Hematopoietic multipotent progenitor cell treated with erythropoietin and hydrocortisone succinate and interleukin-3 and kit ligand, for 15 days (in vitro differentiated cells): ENCODE data around the gene CD244.
"Not testable (repeated sequence)": the region's sequence is repeated elsewhere in the genome, so short reads cannot be mapped to it uniquely, and the experiment has no call there.

Experiments
- DNase-seq: peaks from one replicate; pipeline ENCODE4 v3.0.0-alpha.2; 2015; ENCODE audit warnings: low spot score

The CD244 gene

GRCh38 chr1:160810486-160810885 lies 52.2 kb downstream of the CD244 start:
- DNase-seq = no peak

GRCh38 chr1:160808289-160808688 lies 54.4 kb downstream of the CD244 start:
- no peak for DNase-seq

- DNase-seq = no peak
Measured at GRCh38 chr1:160807738-160808137, 54.9 kb downstream of the CD244 start.

GRCh38 chr1:160807247-160807646 lies 55.4 kb downstream of the CD244 start:
- DNase-seq = peak; percentile 23

DNA sequence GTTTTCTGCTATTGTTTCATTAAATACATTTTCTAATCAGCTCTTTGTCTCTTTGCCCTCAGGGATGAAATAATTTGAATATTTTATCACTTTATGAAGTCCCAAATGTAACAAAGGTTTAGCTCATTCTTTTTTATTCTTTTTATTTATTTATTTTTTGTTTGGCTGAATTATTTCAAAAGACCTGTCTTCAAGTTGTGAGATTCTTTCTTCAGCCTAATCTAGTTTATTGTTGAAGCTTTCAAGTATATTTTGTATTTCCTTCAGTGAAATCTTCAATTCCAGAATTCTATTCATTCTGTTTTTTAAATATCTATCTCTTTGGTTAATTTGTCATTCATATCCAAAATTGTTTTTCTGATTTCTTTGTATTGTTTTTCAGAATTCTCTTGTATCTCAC lies 55.9 kb downstream of the CD244 start:
- no peak for DNase-seq

DNA sequence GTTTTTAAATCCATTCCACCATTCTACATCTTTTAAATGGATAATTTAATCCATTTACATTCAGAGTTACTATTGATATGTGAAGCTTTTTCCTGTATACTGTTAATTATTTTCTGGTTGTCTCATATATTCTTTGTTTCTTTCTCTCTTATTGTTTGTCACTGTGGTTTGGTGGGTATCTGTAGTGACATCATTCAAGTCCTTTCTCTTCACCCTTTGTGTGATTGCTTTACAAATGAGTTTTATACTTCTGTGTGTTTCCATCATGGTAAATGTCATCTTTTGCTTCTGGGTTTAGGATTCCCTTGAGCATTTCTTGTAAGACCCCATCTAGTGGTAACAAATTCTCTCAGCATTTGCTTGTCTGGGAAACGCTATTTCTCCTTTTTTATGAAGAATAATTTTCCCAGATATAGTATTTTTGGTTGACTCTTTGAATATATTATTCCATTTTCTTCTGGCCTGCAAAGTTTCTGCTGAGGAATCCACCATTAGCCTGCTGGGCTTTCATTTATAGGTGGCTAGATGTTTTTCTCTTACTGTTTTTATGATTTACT lies 56.5 kb downstream of the CD244 start:
- no peak for DNase-seq

DNA sequence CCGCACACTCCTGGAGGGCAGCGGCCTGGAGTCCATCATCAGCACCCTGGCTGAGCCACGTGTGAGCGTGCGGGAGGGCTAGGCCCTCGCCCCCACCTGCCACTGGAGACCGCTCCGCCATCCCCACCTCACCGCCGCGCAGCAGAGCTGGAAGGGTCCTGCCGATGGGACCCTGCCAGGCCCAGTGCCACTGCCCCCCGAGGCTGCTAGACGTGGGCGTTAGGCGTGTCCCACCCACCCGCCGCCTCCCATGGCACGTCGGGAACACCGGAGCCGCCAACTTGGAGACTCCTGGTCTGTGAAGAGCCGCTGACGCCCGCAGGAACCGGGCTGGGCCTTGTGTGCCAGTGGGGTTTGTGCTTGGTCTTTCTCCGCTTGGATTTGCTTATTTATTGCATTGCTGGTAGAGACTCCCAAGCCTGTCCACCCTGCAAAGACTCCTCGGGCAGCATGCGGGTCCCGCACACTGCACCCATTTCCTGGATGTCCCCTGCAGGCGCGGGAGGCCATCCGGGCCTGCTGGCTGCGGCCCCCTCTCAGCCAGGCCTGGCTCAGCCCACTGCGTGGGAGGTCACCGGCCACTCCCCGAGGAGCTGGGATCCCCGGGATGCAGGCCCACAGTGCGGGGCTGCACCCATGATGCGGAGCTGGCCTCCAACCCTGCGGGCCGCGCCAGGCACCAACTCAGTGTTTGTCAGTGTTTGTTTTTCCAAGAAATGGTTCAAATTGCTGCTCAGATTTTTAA lies 60.7 kb downstream of the CD244 start:
- no peak for DNase-seq

- no peak for DNase-seq
Measured at GRCh38 chr1:160800645-160801408, 61.9 kb downstream of the CD244 start.

GRCh38 chr1:160800142-160800541 lies 62.5 kb downstream of the CD244 start:
- no peak for DNase-seq

DNA sequence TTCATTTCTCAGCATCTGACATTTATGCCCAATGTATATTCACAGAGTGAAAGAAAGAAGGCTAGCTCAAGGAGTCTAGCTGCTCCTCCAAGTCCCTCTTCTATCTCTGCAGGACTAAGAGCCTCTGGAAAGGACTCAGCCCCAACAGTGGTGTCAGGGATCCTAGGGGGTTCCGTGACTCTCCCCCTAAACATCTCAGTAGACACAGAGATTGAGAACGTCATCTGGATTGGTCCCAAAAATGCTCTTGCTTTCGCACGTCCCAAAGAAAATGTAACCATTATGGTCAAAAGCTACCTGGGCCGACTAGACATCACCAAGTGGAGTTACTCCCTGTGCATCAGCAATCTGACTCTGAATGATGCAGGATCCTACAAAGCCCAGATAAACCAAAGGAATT lies 63.0 kb downstream of the CD244 start:
- DNase-seq = no peak

- DNase-seq = no peak
Measured at GRCh38 chr1:160798439-160798838, 64.2 kb downstream of the CD244 start.

- no peak for DNase-seq
Measured at GRCh38 chr1:160797861-160798273, 64.8 kb downstream of the CD244 start.

DNA sequence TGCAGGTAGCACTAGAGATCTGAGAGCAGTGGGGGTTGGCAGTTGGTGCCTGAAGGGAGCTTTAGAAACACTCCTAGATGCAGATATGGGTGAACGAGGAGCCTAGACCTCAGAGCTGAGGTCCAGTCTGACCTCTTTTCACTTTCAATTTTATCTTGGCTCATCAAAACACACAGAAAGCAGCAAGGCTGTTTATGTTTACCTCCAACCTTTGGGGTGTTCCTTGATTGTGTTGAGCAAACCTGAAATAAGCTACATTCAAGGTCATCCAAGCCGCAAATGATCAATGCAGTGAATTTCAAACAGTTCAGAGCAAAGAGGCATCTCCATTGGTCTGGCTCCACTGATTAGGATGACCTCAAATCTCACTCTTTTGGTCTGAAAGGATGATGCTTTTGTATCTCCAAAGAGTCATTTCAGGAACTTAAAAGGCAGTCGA lies 65.4 kb downstream of the CD244 start:
- DNase-seq = no peak

- no peak for DNase-seq
Measured at GRCh38 chr1:160795951-160796383, 66.7 kb downstream of the CD244 start, which contains the start of gene LY9. TSS of gene LY9 (plus strand) at chr1:160796174. CDS start at chr1:160796188, 14 bp downstream.

- no peak for DNase-seq
Measured at GRCh38 chr1:160794376-160794775, 68.3 kb downstream of the CD244 start.

DNA sequence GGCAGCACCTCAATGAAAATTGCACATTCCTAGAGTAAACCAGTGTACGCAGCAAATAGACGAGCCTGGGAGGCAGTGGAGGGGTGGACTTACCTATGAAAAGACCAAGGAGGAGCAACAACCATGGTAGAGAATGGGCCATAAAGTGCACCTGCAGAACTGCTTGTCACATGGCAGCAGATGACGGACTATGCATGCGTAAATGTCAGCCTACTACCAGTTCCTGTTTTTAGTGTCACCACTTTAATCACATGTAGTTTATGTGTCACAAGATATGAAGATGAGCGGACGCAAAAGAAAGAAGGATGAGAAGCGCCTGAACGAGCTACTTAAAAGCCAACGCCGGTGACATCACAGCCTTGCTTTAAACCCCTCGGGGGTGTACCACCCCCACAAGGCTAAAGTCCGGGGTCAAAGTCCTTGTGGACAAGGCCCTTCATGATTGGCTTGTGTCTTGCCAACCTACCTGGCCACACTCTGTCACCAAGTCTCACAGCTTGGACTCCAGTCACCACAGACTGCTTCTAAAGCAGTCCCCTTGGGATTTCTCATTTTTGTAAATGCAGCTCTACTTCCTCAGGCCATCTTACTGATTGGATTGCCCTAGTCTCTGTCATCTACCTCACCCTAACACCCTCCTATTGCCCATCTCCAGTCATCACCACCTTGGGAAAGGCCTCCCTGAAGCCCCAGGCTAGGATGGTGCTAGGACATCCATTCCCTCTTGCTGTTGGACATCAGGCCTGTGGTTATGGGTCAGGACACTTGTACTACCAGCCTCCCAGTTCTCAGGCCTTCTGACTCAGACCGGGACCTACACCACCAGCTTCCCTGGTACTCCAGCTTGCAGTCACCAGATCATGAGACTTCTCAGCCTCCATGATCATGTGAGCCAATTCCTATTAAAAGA lies 72.7 kb downstream of the CD244 start:
- DNase-seq = no peak

- DNase-seq = no peak
Measured at GRCh38 chr1:160789051-160789701, 73.5 kb downstream of the CD244 start.

GRCh38 chr1:160782988-160783765 lies 79.5 kb downstream of the CD244 start:
- DNase-seq = not testable (repeated sequence)

DNA sequence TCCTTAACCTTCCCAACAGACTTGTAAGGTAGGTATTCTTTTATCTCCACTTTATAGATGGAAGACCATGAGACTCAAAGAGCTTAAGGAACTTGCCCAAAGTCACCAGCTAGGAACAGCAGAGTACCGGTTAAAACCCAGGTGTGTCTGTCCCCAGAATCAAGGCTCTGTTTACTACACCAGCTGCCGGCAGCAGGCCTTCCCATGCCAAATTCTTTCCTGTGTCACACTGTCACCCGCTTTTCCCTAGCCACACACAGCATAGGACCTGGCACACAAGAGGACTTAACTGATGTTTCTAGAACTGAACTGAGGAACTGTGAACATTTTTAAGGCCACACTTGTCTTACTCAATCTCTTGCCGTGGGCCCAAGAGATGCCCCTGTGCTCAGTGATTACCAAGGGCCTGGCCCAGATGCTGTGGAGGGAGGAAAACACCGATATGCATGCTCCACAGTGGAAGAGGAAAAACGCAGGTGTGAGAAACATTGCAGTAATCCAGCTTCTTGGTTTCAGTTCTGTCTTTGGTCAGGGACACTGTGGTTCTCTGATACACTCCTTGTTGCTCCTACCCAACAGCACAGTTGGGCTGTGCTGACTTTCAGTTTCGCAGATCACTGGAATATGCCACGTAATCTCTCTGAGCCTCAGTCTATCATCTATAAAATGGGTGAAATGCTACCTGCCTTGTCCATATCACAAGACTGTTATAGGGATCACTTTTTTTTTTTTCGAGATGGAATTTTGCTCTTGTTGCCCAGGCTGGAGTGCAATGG lies 80.6 kb downstream of the CD244 start:
- no peak for DNase-seq
